Activated CD4-positive, alpha-beta T cell treated with anti-CD3 and anti-CD28 coated beads, Interleukin-2, amount 50 U/mL, for 1 hour (primary cell): ENCODE data around the gene SERPINA4.
"Not testable (repeated sequence)": the region's sequence is repeated elsewhere in the genome, so short reads cannot be mapped to it uniquely, and the experiment has no call there.

Experiments used
- DNase-seq: peaks from one replicate; pipeline ENCODE4 v3.0.0-alpha.2; 2020

Gene SERPINA4

GRCh38 chr14:94570002-94570400, 8.8 kb downstream of the SERPINA4 start:
- no peak for DNase-seq

GRCh38 chr14:94570440-94570839, 9.2 kb downstream of the SERPINA4 start:
- no peak for DNase-seq

- no peak for DNase-seq
Observed at GRCh38 chr14:94571395-94571794, 10.2 kb downstream of the SERPINA4 start.

GRCh38 chr14:94571950-94572349, 10.7 kb downstream of the SERPINA4 start:
- DNase-seq, result no peak

- DNase-seq, result no peak
Observed at GRCh38 chr14:94572637-94573303, 11.5 kb downstream of the SERPINA4 start.

- DNase-seq, result no peak
Observed at GRCh38 chr14:94573475-94574277, 12.4 kb downstream of the SERPINA4 start.

- DNase-seq, result no peak
Observed at GRCh38 chr14:94574336-94574735, 13.1 kb downstream of the SERPINA4 start.

GRCh38 chr14:94575730-94576585, 14.7 kb downstream of the SERPINA4 start:
- DNase-seq, result no peak

GRCh38 chr14:94577472-94577871, 16.2 kb downstream of the SERPINA4 start:
- DNase-seq, result not testable (repeated sequence)

- no peak for DNase-seq
Observed at GRCh38 chr14:94578712-94579111, 17.5 kb downstream of the SERPINA4 start.

GRCh38 chr14:94581127-94581999, 20.1 kb downstream of the SERPINA4 start, which contains the start of gene SERPINA5:
SERPINA5 (plus strand) TSS chr14:94581426; CDS start chr14:94587363, 5,937 bp downstream.
- no peak for DNase-seq

- no peak for DNase-seq
Observed at GRCh38 chr14:94582199-94582750, 21.0 kb downstream of the SERPINA4 start.

GRCh38 chr14:94582851-94583250, 21.6 kb downstream of the SERPINA4 start:
- DNase-seq, result no peak

- no peak for DNase-seq
Observed at GRCh38 chr14:94583557-94583956, 22.3 kb downstream of the SERPINA4 start.

- no peak for DNase-seq
Observed at GRCh38 chr14:94584591-94585280, 23.5 kb downstream of the SERPINA4 start.

GRCh38 chr14:94586635-94587034, 25.4 kb downstream of the SERPINA4 start:
- DNase-seq, result no peak

- DNase-seq, result no peak
Observed at GRCh38 chr14:94588311-94588710, 27.1 kb downstream of the SERPINA4 start.

GRCh38 chr14:94591073-94591472, 29.8 kb downstream of the SERPINA4 start:
- DNase-seq, result no peak

- no peak for DNase-seq
Observed at GRCh38 chr14:94591871-94592270, 30.6 kb downstream of the SERPINA4 start.

GRCh38 chr14:94592457-94592856, 31.2 kb downstream of the SERPINA4 start:
- DNase-seq, result no peak

- no peak for DNase-seq
Observed at GRCh38 chr14:94593376-94593748, 32.1 kb downstream of the SERPINA4 start.
